Activated CD8-positive, alpha-beta T cell treated with anti-CD3 and anti-CD28 coated beads, Interleukin-2, amount 10 ng/mL, durations not matched to agents 7 days and 5 days (primary cell): ENCODE data around the gene PCDH9. TPM values are rescaled to one million over a fixed set of nuclear protein-coding genes. Genes with fewer than 3 reads are reported as not detected.

Source experiments
- ATAC-seq: fragments of 150-1000 bp; cut with Tn5 transposase; one replicate; pipeline ENCODE4 v1.10.0; 2021; ENCODE audit warnings: moderate library complexity
- CTCF ChIA-PET: fragments of 350-600 bp; sonication (Branson Sonifier 250); formaldehyde crosslinking; loops from one replicate; lab custom pipeline; 2021; ENCODE audit warnings: antibody characterized with exemption; lab: Charles Lee
- POLR2A ChIA-PET: fragments of 350-600 bp; sonication (Branson Sonifier 250); formaldehyde crosslinking; loops from one replicate; lab custom pipeline; 2021; ENCODE audit warnings: antibody characterized with exemption; lab: Charles Lee
- DNase-seq: peaks from one replicate; pipeline ENCODE4 v3.0.0-alpha.2; 2020
- H3K27ac Mint-ChIP-seq: one replicate; pipeline ENCODE4 v1.8.0; 2021; ENCODE audit warnings: mild to moderate bottlenecking, mixed read lengths
- H3K27me3 Mint-ChIP-seq: one replicate; pipeline ENCODE4 v1.8.0; 2021; ENCODE audit warnings: low read depth, mixed read lengths
- H3K36me3 Mint-ChIP-seq: one replicate; pipeline ENCODE4 v1.8.0; 2021; ENCODE audit warnings: low read depth, mixed read lengths
- H3K4me1 Mint-ChIP-seq: one replicate; pipeline ENCODE4 v1.8.0; 2021; ENCODE audit warnings: low read depth, mixed read lengths
- H3K4me3 Mint-ChIP-seq: one replicate; pipeline ENCODE4 v1.8.0; 2021; ENCODE audit warnings: mild to moderate bottlenecking, mixed read lengths
- H3K9me3 Mint-ChIP-seq: one replicate; pipeline ENCODE4 v1.8.0; 2022; ENCODE audit warnings: mixed read lengths; ENCODE audit not compliant: insufficient read depth
- total RNA-seq, 2 experiments: library from RNA; stranded (reverse); gene quantifications; one replicate each; pipeline ENCODE4 v1.2.3, GENCODE V29; 2021

Gene PCDH9
- total RNA-seq, 2 experiments from 2014 or later: 0.08 to 0.13 TPM

DNA sequence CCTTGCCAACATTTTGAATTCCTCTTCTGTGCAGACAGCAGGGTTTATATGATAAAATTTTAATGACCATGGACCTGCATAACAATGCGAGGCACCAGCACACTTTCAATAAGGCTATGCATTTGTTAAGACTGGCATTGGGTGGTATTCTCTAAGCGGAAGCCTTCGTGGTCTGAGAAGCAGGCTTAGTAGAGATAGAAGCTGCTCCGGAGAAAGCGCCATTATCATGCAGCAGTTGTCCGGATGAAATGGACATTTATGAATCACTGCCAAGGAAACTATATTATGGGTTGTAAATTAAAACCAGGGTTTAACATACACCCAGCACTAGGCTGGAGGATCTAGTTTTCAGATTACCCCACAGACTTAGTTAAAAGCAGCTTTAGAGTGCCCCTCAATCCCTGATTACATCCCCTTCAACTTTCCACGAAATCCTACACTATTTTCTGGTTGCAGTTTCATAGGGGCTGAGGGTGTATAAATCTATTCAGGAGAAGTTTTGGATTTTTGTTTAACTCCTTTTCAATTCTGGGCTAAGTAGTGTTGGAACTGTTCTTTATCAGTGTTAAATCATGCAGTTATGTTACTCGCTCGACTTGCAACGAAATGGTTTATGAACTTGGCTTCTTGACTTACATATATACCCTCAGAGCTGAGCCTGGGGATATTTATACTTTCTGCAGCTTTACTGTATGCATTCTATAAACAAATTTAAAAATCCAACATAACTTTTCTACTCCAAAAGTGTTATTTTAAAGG lies 193.3 kb downstream of the PCDH9 start:
- POLR2A ChIA-PET: no interaction called here

DNA sequence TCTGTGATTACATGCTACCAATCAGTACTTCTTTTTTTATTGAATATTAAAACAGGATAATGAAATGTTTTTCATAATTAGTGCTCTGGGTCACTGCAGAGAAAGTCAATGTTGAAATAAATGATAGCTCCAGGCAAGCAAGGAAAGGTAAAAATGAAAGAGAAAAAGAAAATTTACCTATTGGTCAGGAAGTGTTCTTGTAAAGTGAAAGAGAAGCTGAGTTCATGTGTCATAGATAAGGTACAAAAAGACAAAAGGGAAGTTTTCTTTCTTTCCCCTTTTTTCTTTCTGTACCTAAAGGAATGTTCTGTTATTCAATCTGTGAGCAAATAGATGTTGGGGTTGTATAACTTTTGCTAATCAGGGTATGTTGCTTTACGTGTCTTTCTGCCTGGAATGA lies 197.0 kb downstream of the PCDH9 start:
- Mint-ChIP-seq H3K4me3 (no peak overlapping the region), H3K27ac (no peak overlapping the region), H3K27me3 (no peaks in the 10 kb centered on the region), H3K9me3 (no peaks in the 10 kb centered on the region), H3K4me1 (no peaks in the 10 kb centered on the region), H3K36me3 (no peaks in the 10 kb centered on the region)
- no peak for ATAC-seq
- ChIA-PET CTCF (no interaction called here), POLR2A (no interaction called here)
- DNase-seq: no peak

More for the DNA sequence above, 193.3 kb downstream of the PCDH9 start:
- H3K9me3 Mint-ChIP-seq: peaks cover 4% of the 10 kb centered on the region
- H3K36me3 Mint-ChIP-seq: no peaks in the 10 kb centered on the region
- H3K27ac Mint-ChIP-seq: no peak overlapping the region
- ATAC-seq (no peak), DNase-seq (no peak)
- CTCF ChIA-PET: no interaction called here
- no peaks in the 10 kb centered on the region for H3K27me3 Mint-ChIP-seq
- H3K4me1 Mint-ChIP-seq: no peaks in the 10 kb centered on the region
- no peak overlapping the region for H3K4me3 Mint-ChIP-seq

DNA sequence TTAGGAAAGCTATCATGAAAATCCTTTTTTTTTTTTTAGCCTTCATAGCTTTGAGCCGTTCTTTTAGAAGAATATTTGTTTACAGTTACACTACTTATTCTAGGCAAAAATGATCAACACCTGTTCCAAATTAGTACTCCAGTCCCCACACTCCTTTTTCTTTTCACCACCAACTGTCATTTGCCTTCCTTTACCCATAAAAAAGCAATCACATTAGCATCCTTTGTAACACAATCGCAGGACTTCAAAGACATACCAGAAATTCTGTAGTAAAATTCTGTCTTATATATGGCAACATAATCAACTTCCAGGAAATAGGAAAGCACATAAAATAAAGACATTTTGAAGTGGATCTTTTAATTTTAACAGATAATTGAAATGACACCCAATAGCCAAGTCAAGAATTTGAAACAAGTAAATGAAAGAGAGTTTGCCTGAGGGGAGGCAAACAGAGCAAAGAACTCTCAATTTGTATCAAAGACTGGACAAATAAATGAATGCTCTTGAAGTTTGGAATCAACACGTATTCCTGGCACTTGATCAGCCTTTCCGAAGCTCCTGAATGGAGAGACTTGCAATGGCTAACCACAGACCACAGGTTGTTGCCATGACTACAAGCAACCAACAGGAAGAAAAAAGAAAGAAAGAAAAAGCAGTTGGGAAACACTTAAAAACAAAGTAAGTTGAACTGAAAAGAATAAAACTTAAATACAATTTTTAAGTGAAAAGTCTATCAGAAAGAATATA lies 206.8 kb downstream of the PCDH9 start:
- Mint-ChIP-seq H3K4me3 (no peak overlapping the region), H3K27me3 (no peaks in the 10 kb centered on the region), H3K27ac (no peak overlapping the region), H3K4me1 (no peaks in the 10 kb centered on the region), H3K36me3 (no peaks in the 10 kb centered on the region), H3K9me3 (peaks cover 6% of the 10 kb centered on the region)
- no peak for ATAC-seq
- CTCF ChIA-PET: no interaction called here
- no peak for DNase-seq
- POLR2A ChIA-PET: no interaction called here

DNA sequence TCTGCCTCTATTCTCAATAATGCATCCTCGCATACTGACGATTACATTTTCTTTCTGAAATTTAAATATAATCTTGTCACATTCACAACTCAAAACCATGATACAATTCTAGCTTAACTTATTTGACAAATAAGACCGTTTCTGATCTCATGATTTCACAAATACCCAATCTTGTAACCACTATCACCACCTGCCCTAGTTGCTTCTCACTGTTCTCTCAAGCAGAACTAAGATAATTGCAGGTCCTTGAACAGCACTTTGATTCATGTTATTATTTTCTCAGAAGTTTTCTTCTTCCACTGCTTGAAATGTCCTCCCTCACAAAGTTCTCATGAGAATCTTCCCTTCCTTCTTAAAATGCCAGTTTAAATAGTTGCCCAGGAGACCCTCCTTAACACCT lies 211.4 kb downstream of the PCDH9 start:
- no peak for ATAC-seq
- no peaks in the 10 kb centered on the region for H3K36me3 Mint-ChIP-seq
- no peak overlapping the region for H3K4me3 Mint-ChIP-seq
- peaks cover 6% of the 10 kb centered on the region for H3K9me3 Mint-ChIP-seq
- no peak for DNase-seq
- H3K4me1 Mint-ChIP-seq: no peaks in the 10 kb centered on the region
- H3K27ac Mint-ChIP-seq: no peak overlapping the region
- ChIA-PET CTCF (no interaction called here), POLR2A (no interaction called here)
- H3K27me3 Mint-ChIP-seq: no peaks in the 10 kb centered on the region

DNA sequence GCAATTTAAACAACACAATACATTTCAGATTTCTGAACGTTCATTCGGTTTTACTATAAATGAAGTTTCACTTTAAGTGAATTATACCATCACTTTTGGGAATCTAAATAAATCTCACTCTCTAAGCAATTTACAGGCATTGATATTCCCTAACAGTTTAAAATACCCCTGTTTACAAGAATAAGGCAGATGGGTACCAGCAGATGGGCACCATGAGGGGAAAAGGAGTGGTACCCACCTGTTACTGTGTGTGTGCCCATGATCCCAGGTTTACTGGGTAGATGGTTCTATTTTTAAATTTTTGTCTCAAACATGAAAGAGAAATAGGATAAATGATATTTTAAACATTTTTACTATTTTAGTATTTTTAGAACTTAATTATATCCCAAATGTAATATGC lies 212.9 kb downstream of the PCDH9 start:
- Mint-ChIP-seq H3K36me3 (no peaks in the 10 kb centered on the region), H3K4me1 (no peaks in the 10 kb centered on the region), H3K27me3 (no peaks in the 10 kb centered on the region), H3K9me3 (no peaks in the 10 kb centered on the region), H3K4me3 (no peak overlapping the region), H3K27ac (no peak overlapping the region)
- ChIA-PET POLR2A (no interaction called here), CTCF (no interaction called here)
- no peak for DNase-seq
- no peak for ATAC-seq

DNA sequence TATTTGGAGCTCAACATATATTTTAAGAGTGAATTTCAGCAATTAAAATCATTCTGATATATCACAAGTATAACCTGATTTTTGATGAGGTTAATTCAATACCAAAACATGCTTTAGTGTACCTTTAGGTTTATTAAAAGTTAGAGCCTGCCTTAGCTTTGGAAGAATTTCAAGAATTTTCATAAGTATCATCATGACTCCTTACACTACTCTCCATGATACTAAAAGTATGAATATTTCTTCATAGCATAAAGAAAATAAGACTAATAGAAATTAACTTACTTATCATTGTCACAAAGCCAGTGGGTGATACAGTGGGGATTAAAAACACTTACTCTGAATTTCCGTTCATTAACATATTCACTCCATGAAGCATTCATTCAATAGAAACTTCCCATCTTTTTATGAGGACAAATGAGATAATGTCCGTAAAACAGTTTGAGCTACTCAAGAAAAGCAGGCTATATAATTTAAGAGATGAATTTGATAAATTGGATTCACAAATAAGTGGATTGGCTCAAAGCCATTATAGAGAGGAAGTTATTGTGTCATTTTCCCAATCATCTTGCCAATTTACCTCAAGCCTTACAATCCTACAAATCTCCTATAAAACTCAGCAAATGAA lies 214.0 kb downstream of the PCDH9 start:
- ChIA-PET CTCF (no interaction called here), POLR2A (no interaction called here)
- Mint-ChIP-seq H3K36me3 (no peaks in the 10 kb centered on the region), H3K27me3 (no peaks in the 10 kb centered on the region), H3K4me3 (no peak overlapping the region), H3K27ac (no peak overlapping the region), H3K9me3 (no peaks in the 10 kb centered on the region), H3K4me1 (no peaks in the 10 kb centered on the region)
- ATAC-seq: no peak
- no peak for DNase-seq

DNA sequence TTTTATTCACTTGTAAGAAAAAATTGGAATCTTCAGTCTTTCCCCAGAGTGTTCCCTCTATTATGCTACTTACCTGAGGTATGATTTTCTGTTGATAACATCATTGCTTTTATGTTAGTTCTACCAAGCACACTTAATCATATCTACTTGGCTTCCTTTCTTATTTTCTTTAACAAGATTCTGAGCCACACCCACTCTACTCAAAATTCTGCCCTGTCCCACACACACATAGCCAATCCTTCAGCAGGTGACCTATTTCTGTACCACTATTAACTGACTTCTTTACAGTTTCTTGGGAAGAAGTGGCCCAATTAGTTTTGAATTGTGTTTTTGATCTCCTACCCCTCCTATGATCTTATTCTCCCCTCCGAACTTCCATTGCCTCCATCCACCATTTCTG lies 215.7 kb downstream of the PCDH9 start:
- H3K4me1 Mint-ChIP-seq: no peaks in the 10 kb centered on the region
- DNase-seq: no peak
- H3K36me3 Mint-ChIP-seq: no peaks in the 10 kb centered on the region
- CTCF ChIA-PET: no interaction called here
- no peaks in the 10 kb centered on the region for H3K27me3 Mint-ChIP-seq
- ATAC-seq: no peak
- no peak overlapping the region for H3K27ac Mint-ChIP-seq
- H3K9me3 Mint-ChIP-seq: no peaks in the 10 kb centered on the region
- POLR2A ChIA-PET: no interaction called here
- H3K4me3 Mint-ChIP-seq: no peak overlapping the region

DNA sequence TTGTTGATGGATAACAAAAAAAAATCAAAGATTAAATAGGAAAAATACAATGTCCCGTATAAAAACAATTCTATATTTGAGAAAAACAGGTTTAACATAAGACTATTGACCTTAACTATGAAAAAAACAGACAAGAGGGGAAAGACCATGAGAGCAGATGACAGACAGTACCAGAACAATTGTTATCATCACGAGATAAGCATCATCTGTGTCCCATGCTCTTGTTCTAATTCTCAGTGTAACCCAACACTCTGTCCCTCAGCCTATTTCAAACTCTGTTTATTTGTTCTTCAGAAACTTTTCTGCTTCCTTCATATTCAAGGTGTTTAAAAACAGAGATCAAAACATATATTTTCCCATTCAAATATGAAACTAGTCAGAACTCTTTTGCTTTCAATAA lies 216.4 kb downstream of the PCDH9 start:
- H3K36me3 Mint-ChIP-seq: no peaks in the 10 kb centered on the region

DNA sequence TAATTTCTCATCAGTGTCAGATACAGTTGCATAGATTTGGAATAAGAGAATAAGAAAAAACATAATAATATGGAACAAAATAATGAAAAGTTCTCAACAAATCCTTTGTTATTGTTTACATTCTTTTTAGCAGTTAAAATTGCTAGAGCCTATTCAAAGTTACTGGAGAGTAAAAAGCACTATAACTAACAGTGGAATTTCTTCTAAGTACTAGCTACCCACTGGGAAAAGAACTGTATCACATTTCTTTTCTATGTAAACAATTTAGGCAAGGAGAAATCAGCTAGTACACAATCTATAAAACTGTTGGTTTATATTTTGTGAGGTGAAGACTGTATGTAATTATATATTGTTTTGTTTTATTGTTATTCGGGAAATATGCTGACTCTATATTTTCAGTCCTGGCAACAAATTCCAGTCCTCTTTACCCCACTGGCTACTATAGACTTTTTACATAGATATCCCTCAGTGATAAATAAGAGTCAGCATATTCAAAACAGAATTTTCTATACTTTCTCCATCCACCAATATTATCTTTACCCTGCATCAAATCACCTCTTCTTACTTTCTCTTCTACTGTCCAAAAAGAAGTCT lies 222.0 kb downstream of the PCDH9 start:
- no peak for ATAC-seq
- Mint-ChIP-seq H3K9me3 (no peaks in the 10 kb centered on the region), H3K4me1 (no peaks in the 10 kb centered on the region), H3K27ac (no peak overlapping the region), H3K27me3 (no peaks in the 10 kb centered on the region), H3K36me3 (no peaks in the 10 kb centered on the region), H3K4me3 (no peak overlapping the region)
- no peak for DNase-seq
- CTCF ChIA-PET: no interaction called here
- POLR2A ChIA-PET: no interaction called here

More for the DNA sequence above, 216.4 kb downstream of the PCDH9 start:
- Mint-ChIP-seq H3K27ac (no peak overlapping the region), H3K4me3 (no peak overlapping the region), H3K27me3 (no peaks in the 10 kb centered on the region), H3K4me1 (no peaks in the 10 kb centered on the region), H3K9me3 (no peaks in the 10 kb centered on the region)
- ATAC-seq: no peak
- ChIA-PET CTCF (no interaction called here), POLR2A (no interaction called here)
- no peak for DNase-seq

DNA sequence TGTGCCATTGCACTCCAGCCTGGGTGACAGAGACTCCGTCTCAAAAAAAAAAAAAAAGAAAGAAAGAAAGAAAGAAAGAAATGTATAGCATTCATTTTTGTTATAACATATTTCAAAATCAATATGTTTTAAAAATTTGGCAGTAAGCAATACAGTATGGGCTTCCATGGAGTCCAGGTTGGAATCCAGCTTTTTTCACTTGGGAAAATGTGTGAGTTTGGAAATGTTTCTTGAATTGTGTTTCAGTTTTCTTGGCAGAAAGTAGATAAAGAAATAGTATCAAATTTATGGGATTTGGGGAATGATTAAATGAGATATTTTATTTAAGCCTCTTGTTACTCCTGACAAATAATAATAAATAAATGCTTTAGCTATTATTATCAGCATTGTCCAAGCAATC lies 225.6 kb downstream of the PCDH9 start:
- no peaks in the 10 kb centered on the region for H3K27me3 Mint-ChIP-seq
- no peaks in the 10 kb centered on the region for H3K4me1 Mint-ChIP-seq
- H3K36me3 Mint-ChIP-seq: no peaks in the 10 kb centered on the region
- ATAC-seq (no peak), DNase-seq (no peak)
- H3K9me3 Mint-ChIP-seq: no peaks in the 10 kb centered on the region
- ChIA-PET CTCF (no interaction called here), POLR2A (no interaction called here)
- no peak overlapping the region for H3K4me3 Mint-ChIP-seq
- no peak overlapping the region for H3K27ac Mint-ChIP-seq

DNA sequence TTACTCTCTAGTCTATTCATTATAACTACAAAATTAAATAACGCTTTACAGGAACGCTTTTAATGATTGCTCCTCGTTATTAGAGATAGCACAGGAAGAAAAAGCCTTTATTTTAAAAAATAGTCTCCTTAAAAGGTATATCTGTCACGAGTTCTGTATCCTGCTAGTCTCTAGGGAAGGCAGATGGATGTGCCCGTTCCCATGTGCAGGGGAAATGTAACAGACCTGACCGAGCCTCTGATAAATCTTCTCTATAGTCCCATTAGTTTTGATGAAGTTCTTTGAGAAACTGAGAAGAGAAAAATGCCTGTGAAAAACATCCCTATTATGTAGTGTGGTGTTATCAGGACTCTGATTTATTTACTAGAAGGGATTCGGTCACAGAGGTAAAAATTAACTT lies 226.4 kb downstream of the PCDH9 start:
- H3K36me3 Mint-ChIP-seq: no peaks in the 10 kb centered on the region
- no peaks in the 10 kb centered on the region for H3K9me3 Mint-ChIP-seq
- POLR2A ChIA-PET: no interaction called here
- ATAC-seq (no peak), DNase-seq (no peak)
- no peak overlapping the region for H3K4me3 Mint-ChIP-seq
- H3K27me3 Mint-ChIP-seq: no peaks in the 10 kb centered on the region
- CTCF ChIA-PET: no interaction called here
- no peaks in the 10 kb centered on the region for H3K4me1 Mint-ChIP-seq
- H3K27ac Mint-ChIP-seq: no peak overlapping the region

DNA sequence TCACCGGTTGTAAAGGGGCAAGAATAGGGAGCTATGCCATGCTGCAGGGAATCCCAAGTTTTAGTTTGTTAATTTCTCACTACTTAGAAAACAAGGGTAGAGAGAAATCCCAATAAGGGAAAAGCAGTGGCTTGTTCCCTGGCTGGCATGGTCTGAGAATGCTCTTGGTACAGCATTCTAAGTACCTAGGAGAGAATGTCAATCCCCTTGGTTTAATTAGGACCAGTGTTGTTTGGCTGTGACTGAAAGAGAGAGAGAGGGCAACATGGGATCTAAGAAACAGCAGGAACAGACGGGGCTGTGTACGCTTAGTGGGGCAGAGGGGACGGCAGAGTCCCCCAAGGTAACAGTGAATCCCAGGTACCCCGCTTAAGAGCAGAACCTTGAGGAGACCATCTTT lies 228.8 kb downstream of the PCDH9 start:
- no peaks in the 10 kb centered on the region for H3K27me3 Mint-ChIP-seq
- no peaks in the 10 kb centered on the region for H3K4me1 Mint-ChIP-seq
- ChIA-PET CTCF (no interaction called here), POLR2A (no interaction called here)
- no peak overlapping the region for H3K4me3 Mint-ChIP-seq
- ATAC-seq: no peak
- no peak for DNase-seq
- H3K27ac Mint-ChIP-seq: no peak overlapping the region
- no peaks in the 10 kb centered on the region for H3K9me3 Mint-ChIP-seq
- H3K36me3 Mint-ChIP-seq: no peaks in the 10 kb centered on the region
